Type B pancreatic cell (in vitro differentiated cells): ENCODE results near the gene MEN1. TPM values are rescaled to one million over a fixed set of nuclear protein-coding genes. Genes with fewer than 3 reads are reported as not detected.

Experiments used
- DNase-seq: peaks from one replicate; pipeline ENCODE4 v3.0.0; 2021; ENCODE audit warnings: mixed read lengths; ENCODE audit not compliant: unreplicated experiment; ENCODE audit errors: extremely low spot score
- H3K27ac Mint-ChIP-seq: 2 replicates; pipeline ENCODE4 v1.8.0; 2021; ENCODE audit warnings: mild to moderate bottlenecking, mixed read lengths
- H3K27me3 Mint-ChIP-seq: 2 replicates; pipeline ENCODE4 v1.8.0; 2021; ENCODE audit warnings: mixed read lengths
- H3K36me3 Mint-ChIP-seq: 2 replicates; pipeline ENCODE4 v1.8.0; 2021; ENCODE audit warnings: mixed read lengths
- H3K4me1 Mint-ChIP-seq: one replicate; pipeline ENCODE4 v1.8.0; 2021; ENCODE audit warnings: mixed read lengths; ENCODE audit not compliant: unreplicated experiment
- H3K4me3 Mint-ChIP-seq: 2 replicates; pipeline ENCODE4 v1.8.0; 2021; ENCODE audit warnings: mild to moderate bottlenecking, mixed read lengths
- H3K9me3 Mint-ChIP-seq: 2 replicates; pipeline ENCODE4 v1.8.0; 2021; ENCODE audit warnings: mixed read lengths
- CTCF ChIP-seq: fragments of 200-600 bp; sonication (generic); conservative IDR thresholded peaks from 2 replicates; pipeline ENCODE4 v1.5.0; 2021; ENCODE audit warnings: antibody characterized with exemption, mild to moderate bottlenecking
- total RNA-seq: library from RNA; stranded (reverse); gene quantifications from 2 replicates; pipeline ENCODE4 v1.2.1, GENCODE V29; 2021; ENCODE audit warnings: low replicate concordance

MEN1 gene
- total RNA-seq, 1 donor from 2014 or later, result 50.6 TPM

DNA sequence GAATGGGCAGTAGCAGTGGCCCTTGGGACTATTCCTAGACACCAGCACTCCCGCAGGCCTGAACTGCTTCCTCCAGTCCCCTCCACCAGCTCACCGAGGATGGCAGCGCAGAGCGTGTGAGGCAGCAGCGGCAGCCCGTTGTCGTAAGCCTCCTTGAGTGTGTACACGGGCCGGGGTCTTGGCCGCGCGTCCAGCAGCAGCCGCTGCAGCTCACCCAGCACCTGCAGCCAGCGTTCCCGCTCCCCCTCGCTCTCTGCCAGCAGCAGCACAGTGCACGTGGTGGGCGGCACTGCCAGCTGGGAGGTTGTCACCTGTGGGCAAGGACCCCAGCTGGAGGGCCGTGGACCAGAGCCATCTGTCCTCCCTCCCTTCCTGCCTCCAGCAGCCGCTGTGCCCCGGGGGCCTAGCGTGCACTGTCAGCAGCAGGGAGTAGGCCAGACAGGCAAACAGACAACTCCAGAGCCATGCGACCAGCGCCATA lies 21.1 kb upstream of the MEN1 start:
- Mint-ChIP-seq H3K4me3 (no peak overlapping the region), H3K4me1 (no peaks in the 10 kb centered on the region), H3K27ac (no peak overlapping the region), H3K36me3 (peaks cover 5% of the 10 kb centered on the region), H3K9me3 (no peaks in the 10 kb centered on the region), H3K27me3 (no peaks in the 10 kb centered on the region)
- no peak for TF ChIP-seq CTCF
- no peak for DNase-seq

GRCh38 chr11:64829536-64830251 lies 19.3 kb upstream of the MEN1 start:
- Mint-ChIP-seq H3K27ac (no peak overlapping the region), H3K36me3 (peaks cover 8% of the 10 kb centered on the region), H3K27me3 (no peaks in the 10 kb centered on the region), H3K4me1 (no peaks in the 10 kb centered on the region), H3K4me3 (no peak overlapping the region), H3K9me3 (no peaks in the 10 kb centered on the region)
- no peak for TF ChIP-seq CTCF
- DNase-seq, result no peak

DNA sequence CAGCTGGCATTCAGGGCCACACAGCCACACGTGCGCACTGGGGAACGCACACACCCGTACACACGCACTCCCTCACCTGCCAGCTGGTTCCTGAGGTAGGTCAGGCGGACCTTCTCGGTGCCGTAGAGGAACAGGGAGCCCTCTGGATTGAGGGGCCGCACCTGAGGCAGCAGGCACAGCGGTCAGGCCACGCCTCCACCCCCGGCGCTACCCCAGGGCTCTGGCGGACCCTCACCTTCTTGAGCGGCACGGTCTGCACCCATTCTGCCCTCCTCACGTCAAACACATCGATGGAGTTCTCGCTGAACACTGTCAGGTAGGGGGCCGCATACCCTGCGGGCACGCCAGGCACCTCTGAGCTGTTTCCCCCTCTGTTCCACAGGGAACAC lies 17.1 kb upstream of the MEN1 start:
- Mint-ChIP-seq H3K27ac (no peak overlapping the region), H3K4me3 (no peak overlapping the region), H3K9me3 (no peaks in the 10 kb centered on the region), H3K27me3 (no peaks in the 10 kb centered on the region), H3K36me3 (peaks cover 8% of the 10 kb centered on the region), H3K4me1 (no peaks in the 10 kb centered on the region)
- no peak for TF ChIP-seq CTCF
- DNase-seq, result no peak

DNA sequence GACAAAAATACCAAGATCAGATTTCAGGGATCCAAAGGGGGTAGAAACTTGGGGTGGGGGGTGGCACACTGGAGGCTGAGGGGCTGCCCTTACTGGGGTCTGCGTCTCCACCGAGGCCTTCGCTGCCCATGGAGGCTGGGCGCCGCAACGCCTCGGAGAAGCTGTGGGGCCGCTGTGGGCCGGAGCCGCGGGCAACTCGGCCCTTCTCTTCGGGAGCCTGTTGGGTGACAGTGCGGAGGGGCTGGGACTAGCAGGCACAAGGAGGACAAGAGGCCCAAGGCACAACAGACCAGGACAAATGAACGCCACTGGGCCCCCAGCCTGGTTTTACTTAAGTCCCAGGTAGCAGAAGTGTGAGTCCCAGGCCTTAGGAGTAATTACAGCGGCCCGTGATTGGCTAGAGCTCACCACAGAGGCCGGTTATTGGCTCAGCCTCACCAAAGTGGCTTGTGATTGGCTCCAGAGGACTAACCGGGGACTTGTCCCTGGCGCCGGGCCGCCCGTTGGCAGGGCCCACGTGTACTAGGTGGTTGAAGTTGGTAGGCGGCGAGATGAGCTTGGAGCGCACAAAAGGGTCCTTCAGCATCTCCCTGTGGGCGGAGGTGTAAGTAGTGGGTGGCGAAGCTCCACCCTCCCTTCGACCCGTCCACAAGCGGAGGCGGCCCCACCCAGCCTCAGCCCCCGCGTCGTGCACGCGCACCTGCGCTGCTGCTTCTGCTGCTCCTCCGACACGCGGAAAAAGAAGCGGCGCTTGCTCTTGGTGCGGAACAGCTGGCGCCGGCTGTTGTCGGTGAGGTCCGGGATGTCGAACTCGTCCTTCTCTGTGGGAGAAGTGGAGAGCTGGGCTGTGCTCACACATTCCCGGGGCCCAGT lies 16.5 kb upstream of the MEN1 start:
- H3K4me3 Mint-ChIP-seq, result no peak overlapping the region

GRCh38 chr11:64826062-64826461 lies 15.7 kb upstream of the MEN1 start:
- Mint-ChIP-seq H3K27me3 (no peaks in the 10 kb centered on the region), H3K4me1 (no peaks in the 10 kb centered on the region), H3K27ac (no peak overlapping the region), H3K4me3 (no peak overlapping the region), H3K36me3 (peaks cover 8% of the 10 kb centered on the region), H3K9me3 (no peaks in the 10 kb centered on the region)
- no peak for DNase-seq
- no peak for TF ChIP-seq CTCF

More for the DNA sequence above, 16.5 kb upstream of the MEN1 start:
- no peaks in the 10 kb centered on the region for H3K27me3 Mint-ChIP-seq
- H3K27ac Mint-ChIP-seq, result no peak overlapping the region
- H3K4me1 Mint-ChIP-seq, result no peaks in the 10 kb centered on the region
- no peaks in the 10 kb centered on the region for H3K9me3 Mint-ChIP-seq
- H3K36me3 Mint-ChIP-seq, result peaks cover 8% of the 10 kb centered on the region
- no peak for TF ChIP-seq CTCF
- DNase-seq, result no peak
